ENCODE measurements around the gene PPP6R3.
"Not testable (repeated sequence)": the region's sequence is repeated elsewhere in the genome, so short reads cannot be mapped to it uniquely, and the experiment has no call there.

PPP6R3 gene

GRCh38 chr11:68436162-68436888 lies 24.2 kb upstream of the PPP6R3 start:
- DNase-seq (ENCODE audit: low read depth): no peak

GRCh38 chr11:68436985-68437926 lies 23.3 kb upstream of the PPP6R3 start:
- no peak for DNase-seq (ENCODE audit: low read depth)

- DNase-seq (ENCODE audit: low read depth): no peak
These were observed 22.5 kb upstream of the PPP6R3 start for GRCh38 chr11:68437927-68438657.

GRCh38 chr11:68438658-68439259 lies 21.8 kb upstream of the PPP6R3 start:
- DNase-seq (ENCODE audit: low read depth): no peak

- DNase-seq (ENCODE audit: low read depth): no peak
These were observed 21.0 kb upstream of the PPP6R3 start for GRCh38 chr11:68439355-68440065.

- DNase-seq (ENCODE audit: low read depth): no peak
These were observed 20.3 kb upstream of the PPP6R3 start for GRCh38 chr11:68440224-68440623.

GRCh38 chr11:68441466-68442230 lies 18.9 kb upstream of the PPP6R3 start:
- DNase-seq (ENCODE audit: low read depth): no peak

GRCh38 chr11:68442433-68442832 lies 18.1 kb upstream of the PPP6R3 start:
- DNase-seq (ENCODE audit: low read depth): no peak

GRCh38 chr11:68444566-68444965 lies 16.0 kb upstream of the PPP6R3 start:
- no peak for DNase-seq (ENCODE audit: low read depth)

GRCh38 chr11:68445531-68446035 lies 15.0 kb upstream of the PPP6R3 start:
- no peak for DNase-seq (ENCODE audit: low read depth)

- no peak for DNase-seq (ENCODE audit: low read depth)
These were observed 14.4 kb upstream of the PPP6R3 start for GRCh38 chr11:68446046-68446725.

GRCh38 chr11:68447015-68447801 lies 13.3 kb upstream of the PPP6R3 start:
- DNase-seq (ENCODE audit: low read depth): peak; percentile 59

- DNase-seq (ENCODE audit: low read depth): not testable (repeated sequence)
These were observed 12.6 kb upstream of the PPP6R3 start for GRCh38 chr11:68447914-68448313.

GRCh38 chr11:68448604-68449011 lies 11.9 kb upstream of the PPP6R3 start:
- DNase-seq (ENCODE audit: low read depth): no peak

- no peak for DNase-seq (ENCODE audit: low read depth)
These were observed 10.6 kb upstream of the PPP6R3 start for GRCh38 chr11:68449951-68450350.

- no peak for DNase-seq (ENCODE audit: low read depth)
These were observed 9.8 kb upstream of the PPP6R3 start for GRCh38 chr11:68450711-68451110.

GRCh38 chr11:68454767-68455166 lies 5.8 kb upstream of the PPP6R3 start:
- DNase-seq (ENCODE audit: low read depth): no peak

GRCh38 chr11:68455485-68455884 lies 5.1 kb upstream of the PPP6R3 start:
- DNase-seq (ENCODE audit: low read depth): no peak
